ENCODE measurements around the gene KCNH1.
"Not testable (repeated sequence)": the region's sequence is repeated elsewhere in the genome, so short reads cannot be mapped to it uniquely, and the experiment has no call there.

KCNH1 gene

GRCh38 chr1:211024901-211025300 is 109.0 kb downstream of the KCNH1 start:
- DNase-seq (ENCODE audit: low read depth): no peak
- H3K4me3 ChIP-seq (ENCODE audit: low read depth, low read length): no peak overlapping the region
- no peak for TF ChIP-seq CTCF (IDR thresholded peaks at IDR 0.05; ENCODE audit: low read depth, low read length, missing control alignments)

- DNase-seq (ENCODE audit: low read depth): no peak
- no peak for TF ChIP-seq CTCF (IDR thresholded peaks at IDR 0.05; ENCODE audit: low read depth, low read length, missing control alignments)
Observed at GRCh38 chr1:211019266-211019665, 114.7 kb downstream of the KCNH1 start.

GRCh38 chr1:211018690-211019089 is 115.3 kb downstream of the KCNH1 start:
- no peak for TF ChIP-seq CTCF (IDR thresholded peaks at IDR 0.05; ENCODE audit: low read depth, low read length, missing control alignments)

More at GRCh38 chr1:211019266-211019665, 114.7 kb downstream of the KCNH1 start:
- H3K4me3 ChIP-seq (ENCODE audit: low read depth, low read length): no peak overlapping the region

GRCh38 chr1:211017075-211017718 is 116.8 kb downstream of the KCNH1 start:
- TF ChIP-seq CTCF (IDR thresholded peaks at IDR 0.05; ENCODE audit: low read depth, low read length, missing control alignments): no peak
- no peak overlapping the region for H3K4me3 ChIP-seq (ENCODE audit: low read depth, low read length)
- no peak for DNase-seq (ENCODE audit: low read depth)

More at GRCh38 chr1:211018690-211019089, 115.3 kb downstream of the KCNH1 start:
- H3K4me3 ChIP-seq (ENCODE audit: low read depth, low read length): no peak overlapping the region
- DNase-seq (ENCODE audit: low read depth): no peak

- DNase-seq (ENCODE audit: low read depth): no peak
- TF ChIP-seq CTCF (IDR thresholded peaks at IDR 0.05; ENCODE audit: low read depth, low read length, missing control alignments): no peak
- no peak overlapping the region for H3K4me3 ChIP-seq (ENCODE audit: low read depth, low read length)
Observed at GRCh38 chr1:211014275-211014674, 119.7 kb downstream of the KCNH1 start.

GRCh38 chr1:211013346-211014240 is 120.4 kb downstream of the KCNH1 start:
- no peak for TF ChIP-seq CTCF (IDR thresholded peaks at IDR 0.05; ENCODE audit: low read depth, low read length, missing control alignments)
- H3K4me3 ChIP-seq (ENCODE audit: low read depth, low read length): no peak overlapping the region
- no peak for DNase-seq (ENCODE audit: low read depth)

GRCh38 chr1:211011128-211011527 is 122.8 kb downstream of the KCNH1 start:
- H3K4me3 ChIP-seq (ENCODE audit: low read depth, low read length); DNase-seq (ENCODE audit: low read depth): not testable (repeated sequence)

Measured in GM12864 (cell line).